Pulmonary artery endothelial cell (primary cell): ENCODE measurements around the gene TRAK1. TPM values are rescaled to one million over a fixed set of nuclear protein-coding genes. Genes with fewer than 3 reads are reported as not detected.

ENCODE experiments used
- DNase-seq: peaks from one replicate; pipeline ENCODE4 v3.0.0-alpha.2; 2011; ENCODE audit warnings: low read depth, low spot score
- total RNA-seq: library from RNA; depleted of rRNA; stranded (reverse); fragments of >200 nt; gene quantifications from 2 replicates; pipeline ENCODE4 v1.2.3, GENCODE V29; 2014

Gene TRAK1
- total RNA-seq, 1 donor from 2014 or later, result 41.5 TPM

GRCh38 chr3:42122261-42123011 lies 31.3 kb downstream of the TRAK1 start:
- no peak for DNase-seq

GRCh38 chr3:42123012-42123581 lies 31.9 kb downstream of the TRAK1 start:
- DNase-seq, result no peak

DNA sequence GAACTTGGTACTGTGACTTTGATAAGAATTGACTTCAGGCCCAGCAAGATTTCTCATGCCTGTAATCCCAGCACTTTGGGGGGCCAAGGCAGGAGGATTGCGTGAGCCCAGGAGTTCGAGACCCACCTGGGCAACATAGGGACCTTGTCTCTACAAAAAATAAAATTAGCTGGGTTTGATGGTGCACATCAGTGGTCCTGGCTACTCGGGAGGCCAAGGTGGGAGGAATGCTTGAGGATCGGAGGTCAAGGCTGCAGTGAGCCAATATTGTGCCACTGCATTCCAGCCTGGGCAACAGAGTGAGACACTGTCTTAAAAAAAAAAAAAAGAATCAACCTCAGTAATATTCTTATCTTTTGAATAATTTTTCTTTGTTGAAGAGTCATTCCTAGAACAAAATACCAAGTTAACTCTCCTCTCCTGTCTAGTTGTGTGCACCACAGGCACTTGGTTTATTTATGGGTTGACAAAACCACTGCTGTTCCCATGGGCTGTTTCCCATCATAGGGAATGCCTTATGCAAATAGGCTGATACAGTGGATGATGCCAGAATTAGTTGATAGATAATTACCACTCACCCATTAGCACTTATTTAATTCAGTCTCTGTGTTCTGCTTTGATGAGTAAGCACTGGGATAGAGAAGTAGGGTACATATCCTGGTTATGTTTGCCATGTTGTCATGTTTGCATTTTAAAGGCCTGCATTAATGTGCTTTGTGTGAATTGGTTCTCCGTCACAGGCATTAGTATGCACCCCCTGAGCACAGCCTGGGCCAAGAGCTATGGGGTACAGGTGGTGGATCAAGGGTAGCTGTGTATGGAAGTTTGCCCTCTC lies 32.9 kb downstream of the TRAK1 start:
- DNase-seq, result no peak

GRCh38 chr3:42127226-42127625 lies 36.1 kb downstream of the TRAK1 start:
- no peak for DNase-seq

- no peak for DNase-seq
Measured at GRCh38 chr3:42128526-42128925, 37.4 kb downstream of the TRAK1 start.

DNA sequence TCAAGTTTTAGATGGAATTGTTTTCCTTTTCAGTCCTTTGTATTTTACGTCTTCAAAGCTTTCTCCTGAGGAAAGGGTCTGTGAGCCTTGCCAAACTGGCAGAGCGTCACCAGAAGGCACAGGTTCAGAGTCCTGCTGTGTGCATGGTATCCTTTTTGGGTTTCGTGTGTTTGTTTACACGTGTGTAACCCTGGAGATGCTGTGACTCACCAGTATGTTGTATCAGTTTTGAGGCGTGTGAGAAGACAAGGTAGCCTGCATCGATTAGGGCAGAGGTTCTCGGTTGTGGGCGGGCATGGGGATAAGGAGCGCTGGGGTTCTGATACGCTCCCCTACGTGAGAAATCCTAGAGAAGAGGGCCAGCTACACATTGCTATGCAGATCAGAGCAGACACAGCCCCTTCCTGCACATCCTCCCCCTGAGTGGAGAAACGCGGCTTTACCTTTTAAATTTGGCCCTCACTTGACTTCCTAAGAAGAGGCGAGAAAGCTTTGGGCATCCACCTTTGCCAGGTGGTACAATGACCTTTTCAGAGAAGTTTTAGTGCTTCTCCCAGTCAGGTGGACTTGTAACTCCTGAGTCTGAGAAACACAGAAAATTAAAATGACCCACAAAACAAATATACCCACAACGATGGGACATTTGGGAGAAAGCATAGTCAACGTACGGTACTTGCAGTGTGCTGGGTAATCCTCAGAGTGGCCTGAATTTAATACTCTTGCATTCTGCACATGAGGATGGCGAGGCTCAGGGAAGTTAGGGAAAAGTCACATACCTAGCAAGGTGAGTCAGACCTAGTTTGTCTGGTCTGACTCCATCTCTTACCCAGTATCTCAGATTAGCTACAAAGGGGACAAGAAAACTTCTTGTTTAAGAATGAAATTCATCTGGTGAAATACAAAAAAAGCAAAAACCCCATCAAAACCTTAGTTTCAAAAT lies 38.1 kb downstream of the TRAK1 start:
- DNase-seq, result no peak

- no peak for DNase-seq
Measured at GRCh38 chr3:42130007-42130328, 38.8 kb downstream of the TRAK1 start.

DNA sequence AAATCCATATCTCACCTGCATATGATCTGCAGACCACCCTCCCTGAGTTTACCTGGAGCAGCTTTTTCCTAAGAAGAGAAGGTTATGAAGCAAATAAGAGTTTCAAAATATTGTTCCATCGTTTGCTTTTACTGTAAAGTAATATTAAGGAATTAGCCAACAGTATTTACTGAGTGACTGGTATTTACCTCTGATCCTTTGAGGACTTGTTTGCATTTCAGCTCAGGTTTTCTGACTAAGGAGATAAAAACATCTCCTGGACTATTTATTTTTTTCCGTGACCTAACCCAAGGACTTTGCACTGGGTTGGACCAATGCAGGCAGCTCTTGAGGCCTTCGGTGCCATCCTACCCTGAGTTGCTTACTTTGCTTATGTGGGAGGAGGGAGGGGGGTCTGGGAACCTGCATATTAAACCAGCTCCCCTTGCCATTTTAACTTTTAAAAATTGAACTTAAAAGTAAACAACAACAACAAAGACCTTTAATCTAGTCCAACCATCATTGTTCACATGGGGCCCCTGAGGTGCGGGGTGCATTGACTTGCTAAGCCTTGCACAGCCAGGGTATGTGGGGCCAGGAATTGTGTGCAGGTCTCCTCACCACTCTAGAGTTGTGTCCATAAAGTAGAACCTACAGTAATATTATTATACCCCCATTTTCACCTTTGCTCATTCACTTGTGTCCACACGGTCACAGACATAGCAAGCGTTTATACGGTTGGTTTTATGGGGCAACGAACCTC lies 39.3 kb downstream of the TRAK1 start:
- DNase-seq, result no peak

DNA sequence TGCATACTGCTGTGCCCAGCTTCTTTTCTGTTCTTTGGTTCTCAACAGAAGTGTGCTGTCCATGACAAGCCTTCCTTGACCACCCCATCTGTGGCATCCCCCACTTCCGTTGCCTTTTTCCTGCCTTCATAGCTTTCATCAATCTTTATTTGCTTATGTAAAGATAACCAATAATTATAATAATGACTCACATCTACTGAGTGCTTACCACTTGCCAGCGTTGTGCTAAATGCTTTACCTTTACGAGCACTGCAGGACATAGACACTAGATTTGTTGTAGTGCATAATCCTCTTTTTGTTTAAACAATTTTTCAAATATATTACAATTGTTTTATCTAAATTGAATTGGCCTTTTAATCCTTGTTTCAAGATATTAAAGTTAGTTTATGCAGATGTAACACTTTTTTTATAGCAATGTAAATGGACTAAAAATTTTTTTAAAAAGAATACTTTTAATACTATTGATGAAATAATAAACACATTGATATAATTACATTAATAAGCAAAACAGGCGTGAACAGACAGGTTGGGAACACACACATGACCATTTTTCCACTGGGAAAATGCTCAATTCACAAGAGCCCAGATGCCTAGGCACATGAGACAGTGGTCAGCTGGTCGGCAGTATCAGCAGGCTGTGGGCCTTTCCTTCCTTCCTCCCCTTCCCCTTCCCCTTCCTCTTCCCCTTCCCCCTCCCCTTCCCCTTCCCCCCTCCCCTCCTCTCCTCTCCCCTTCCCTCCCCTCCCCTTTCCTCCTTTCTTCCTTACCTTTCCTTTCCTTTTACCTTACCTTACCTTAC lies 42.5 kb downstream of the TRAK1 start:
- no peak for DNase-seq

DNA sequence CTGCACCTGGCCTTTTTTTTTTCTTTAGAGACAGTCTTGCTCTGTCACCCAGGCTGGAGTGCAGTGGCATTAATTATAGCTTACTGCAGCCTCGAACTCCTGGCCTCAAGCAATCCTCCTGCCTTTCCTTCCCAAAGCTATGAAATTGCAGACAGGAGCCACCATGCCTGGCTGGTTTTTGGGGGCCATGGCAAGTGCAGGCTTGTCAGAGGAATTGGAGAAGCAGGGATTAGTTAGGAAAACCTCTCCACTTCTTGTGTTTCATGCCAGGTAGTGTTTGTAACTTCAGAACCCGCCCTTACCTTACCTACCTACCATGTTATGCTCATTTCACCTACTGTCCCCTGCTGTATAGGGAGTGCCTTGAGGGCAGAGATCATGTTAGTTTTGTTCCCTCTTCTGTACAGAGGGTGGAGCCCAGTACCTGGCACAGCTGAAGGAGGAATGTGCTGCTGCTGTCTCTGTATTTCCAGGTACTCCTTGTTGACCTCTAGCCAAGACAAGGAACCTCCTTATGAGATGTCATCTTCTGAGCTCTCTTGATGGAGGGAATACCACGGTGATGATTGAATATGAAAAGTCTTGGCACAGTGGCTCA lies 43.8 kb downstream of the TRAK1 start:
- DNase-seq, result no peak

DNA sequence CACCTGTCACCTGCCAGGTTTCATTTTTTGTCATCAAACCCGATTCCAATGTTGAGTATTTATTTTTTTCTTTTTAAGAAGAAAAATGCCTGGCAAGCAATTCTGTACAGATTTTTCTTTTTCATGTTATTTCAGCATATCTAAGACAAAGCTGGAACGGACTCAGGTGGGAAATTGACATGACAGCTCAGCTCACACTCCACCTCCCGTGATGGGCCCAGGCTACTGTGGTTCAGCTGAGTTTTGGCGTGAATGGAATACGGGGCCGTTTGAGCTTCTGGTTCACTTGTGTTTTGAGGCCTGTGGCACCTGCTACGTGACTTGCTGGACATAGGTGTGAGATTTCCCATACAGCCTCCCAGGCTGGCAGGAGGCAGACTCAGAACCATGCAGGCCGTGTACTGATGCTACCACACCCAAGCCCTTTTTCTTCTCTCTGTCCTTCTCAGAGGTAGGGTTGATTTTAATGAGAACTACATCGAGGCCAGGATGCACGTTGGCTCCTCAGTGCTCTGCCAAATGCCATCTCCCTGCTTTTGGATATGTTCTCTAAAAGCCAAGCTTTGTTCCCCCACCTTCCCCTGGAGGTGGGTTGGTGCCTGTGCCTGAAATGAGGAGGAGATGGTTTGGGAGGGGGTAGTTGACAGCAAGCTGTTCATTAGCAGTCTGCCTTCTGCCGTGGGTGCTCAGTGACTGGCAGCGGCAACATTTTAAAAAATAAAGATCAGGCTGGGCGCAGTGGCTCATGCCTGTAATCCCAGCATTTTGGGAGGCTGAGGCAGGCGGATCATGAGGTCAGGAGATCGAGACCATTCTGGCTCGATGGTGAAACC lies 48.7 kb downstream of the TRAK1 start:
- no peak for DNase-seq

- DNase-seq, result no peak
Measured at GRCh38 chr3:42140665-42141203, 49.6 kb downstream of the TRAK1 start.

DNA sequence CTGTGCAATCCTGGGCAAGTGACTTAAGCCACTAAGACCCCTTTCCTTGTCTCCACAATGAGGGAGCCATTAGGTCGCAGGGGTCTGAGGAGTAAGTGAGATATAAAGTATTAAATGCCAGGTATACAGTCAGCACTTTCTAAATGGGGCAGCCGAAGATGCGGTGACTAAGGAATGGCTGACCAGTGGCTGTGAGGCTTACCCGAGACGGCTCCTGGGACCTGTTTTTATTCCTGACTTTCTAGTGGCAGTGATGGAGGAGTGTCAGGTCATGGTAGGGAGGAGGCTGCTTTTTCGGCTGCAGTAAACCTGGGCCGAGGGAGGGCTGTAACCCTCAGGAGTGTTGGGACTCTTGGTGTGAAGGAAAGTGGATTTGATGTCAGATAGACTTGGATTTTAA lies 52.3 kb downstream of the TRAK1 start:
- DNase-seq, result no peak

DNA sequence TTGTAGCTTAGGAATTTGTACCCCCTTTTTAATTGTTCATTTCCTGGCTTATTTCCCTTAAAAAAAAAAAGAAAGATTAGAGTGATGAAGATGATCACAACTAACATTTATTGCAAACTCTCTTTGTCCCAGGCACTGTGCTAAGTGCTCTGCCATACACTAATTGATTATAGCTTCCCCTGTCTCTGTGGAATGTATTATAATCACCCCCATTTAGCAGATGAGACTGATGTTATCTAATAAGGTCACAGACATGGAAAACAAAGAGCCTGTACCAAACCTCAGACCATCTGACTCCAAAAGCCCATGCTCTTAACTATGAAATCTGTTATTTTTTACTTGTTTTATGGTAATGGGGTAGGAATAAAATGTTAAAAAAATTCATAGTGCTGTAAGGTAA lies 53.1 kb downstream of the TRAK1 start:
- no peak for DNase-seq

DNA sequence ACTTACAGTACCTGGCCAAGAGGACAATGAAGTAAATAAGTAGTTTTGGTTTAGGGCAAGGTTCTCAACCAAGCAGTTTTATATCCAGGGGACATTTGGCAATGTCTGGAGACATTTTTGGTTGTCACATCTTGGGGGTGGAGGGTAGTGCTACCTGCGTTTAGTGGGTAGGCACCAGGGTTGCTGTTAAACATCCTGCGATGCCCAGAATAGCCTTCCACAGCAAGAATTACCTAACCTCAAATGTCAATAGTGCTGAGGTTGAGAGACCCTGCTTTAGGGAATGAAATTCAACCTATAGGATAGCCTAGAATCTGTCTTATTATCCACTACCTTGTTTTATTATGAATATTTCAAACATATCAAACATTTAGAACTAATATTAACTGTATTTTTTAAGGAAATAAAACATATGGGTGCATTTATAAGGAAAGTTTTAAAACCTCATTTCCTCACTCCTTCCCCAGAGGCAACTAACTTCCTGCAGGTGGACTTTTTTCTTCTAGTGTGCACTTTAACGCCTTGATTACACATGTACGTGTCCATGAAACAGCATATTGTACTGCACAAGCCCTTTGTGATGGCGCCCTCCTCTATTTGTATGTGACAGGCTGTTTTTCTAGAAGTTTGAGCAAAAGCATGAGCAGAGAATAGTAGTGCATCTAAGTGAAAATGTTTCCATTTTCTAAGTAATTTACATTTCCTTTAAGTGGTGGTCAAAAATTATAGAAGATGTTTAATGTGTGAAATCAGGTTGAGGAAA lies 57.1 kb downstream of the TRAK1 start:
- DNase-seq, result no peak

DNA sequence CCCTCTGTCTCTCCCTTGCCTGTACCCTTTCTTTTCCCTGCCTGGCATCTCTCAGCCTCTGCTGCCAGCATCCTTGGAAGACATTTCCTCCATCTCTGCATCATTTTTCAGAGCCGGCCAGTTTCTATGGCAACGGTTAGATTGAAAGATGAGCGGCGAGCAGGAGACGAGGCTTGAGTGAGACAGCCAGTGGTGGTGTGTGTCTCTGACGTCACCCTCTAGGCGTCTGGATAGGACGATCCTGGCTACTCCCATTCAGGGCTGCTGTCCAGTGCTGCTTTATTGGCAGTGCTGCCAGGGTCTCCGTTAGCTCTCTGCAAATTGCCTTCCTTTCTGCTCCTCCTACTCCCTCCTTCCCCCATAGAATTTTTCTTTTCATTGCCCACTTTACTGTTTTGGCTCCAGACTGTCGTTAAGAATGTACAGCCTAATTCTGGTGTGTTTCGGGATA lies 57.9 kb downstream of the TRAK1 start:
- DNase-seq, result peak; percentile 20

DNA sequence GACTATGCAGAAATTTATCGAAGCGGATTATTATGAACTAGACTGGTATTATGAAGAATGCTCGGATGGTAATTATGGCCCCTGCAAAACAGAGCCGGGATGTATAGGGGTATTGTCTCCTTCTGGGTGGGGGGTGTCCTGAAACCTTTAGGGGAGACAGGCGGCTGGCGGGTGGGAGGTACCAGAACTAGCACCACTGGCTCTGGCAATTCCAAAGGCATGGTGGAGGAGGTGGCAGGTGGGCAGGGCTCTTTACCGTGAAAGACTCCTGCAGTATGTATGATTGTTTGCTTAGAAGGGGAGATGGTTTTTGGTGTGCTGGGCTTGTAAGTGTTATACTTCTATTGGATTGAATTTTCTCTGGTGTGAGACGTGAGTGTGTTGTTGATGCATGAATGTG lies 58.4 kb downstream of the TRAK1 start:
- no peak for DNase-seq

- DNase-seq, result no peak
Measured at GRCh38 chr3:42149975-42150374, 58.8 kb downstream of the TRAK1 start.
